HG03095 (cell line): Measurements from ENCODE around the gene SH3PXD2A.
"Not testable (repeated sequence)": the region's sequence is repeated elsewhere in the genome, so short reads cannot be mapped to it uniquely, and the experiment has no call there.

Experiments
- ATAC-seq: cut with Tn5 transposase; IDR thresholded peaks from one replicate; pipeline ENCODE4 v1.9.1; 2021; ENCODE audit warnings: moderate library complexity; ENCODE audit not compliant: unreplicated experiment

SH3PXD2A gene

DNA sequence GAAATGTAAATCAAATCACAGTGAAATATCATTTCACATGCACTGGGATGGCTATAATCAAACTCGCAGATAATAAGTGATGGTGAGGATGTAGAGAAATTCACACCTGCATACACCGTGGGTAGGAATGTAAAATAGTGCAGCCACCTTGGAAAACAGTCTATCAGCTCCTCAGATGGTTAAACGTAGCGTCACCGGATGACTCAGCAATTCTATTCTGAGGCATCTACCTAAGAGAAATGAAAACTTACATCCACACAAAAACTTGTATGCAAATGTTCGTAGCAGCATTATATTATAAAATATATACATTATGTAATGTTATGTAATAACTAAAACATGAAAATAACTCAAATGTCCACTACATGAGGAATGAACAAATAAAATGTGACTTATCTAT lies 38.9 kb downstream of the SH3PXD2A start:
- no peak for ATAC-seq

DNA sequence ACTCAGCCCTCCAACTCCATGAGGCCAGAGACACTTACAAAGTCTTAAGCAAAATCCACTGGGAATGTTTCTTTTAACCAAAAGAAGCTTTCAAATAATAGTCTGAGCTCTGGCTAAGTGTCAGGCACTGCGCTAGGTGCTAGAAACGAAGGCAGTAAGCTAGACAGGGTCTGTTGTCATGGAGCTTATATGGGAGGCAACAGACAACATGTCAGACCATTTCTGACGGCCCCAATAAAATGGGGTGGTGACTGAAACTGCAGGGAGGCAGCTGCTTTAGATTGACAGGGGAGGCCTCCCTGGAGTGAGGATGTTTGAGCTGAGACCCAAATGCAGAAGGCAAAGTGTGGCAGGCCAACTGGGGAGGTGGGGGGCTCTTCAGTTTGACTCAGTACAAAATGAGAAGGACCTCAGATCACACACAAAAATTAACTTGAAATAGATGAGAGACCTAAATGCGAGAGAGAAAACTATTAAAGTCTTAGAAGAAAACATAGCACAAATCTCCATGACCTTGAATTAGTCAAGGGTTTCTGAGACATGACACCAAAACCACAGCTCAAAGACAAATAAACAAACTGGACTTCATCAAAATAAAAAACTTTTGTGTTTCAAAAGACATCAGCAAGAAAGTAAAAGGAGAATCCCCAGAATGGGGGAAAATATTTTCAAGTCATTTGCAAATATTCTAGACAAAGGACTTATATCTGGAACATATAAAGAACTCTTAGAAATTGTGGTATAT lies 40.6 kb downstream of the SH3PXD2A start:
- ATAC-seq: no peak

DNA sequence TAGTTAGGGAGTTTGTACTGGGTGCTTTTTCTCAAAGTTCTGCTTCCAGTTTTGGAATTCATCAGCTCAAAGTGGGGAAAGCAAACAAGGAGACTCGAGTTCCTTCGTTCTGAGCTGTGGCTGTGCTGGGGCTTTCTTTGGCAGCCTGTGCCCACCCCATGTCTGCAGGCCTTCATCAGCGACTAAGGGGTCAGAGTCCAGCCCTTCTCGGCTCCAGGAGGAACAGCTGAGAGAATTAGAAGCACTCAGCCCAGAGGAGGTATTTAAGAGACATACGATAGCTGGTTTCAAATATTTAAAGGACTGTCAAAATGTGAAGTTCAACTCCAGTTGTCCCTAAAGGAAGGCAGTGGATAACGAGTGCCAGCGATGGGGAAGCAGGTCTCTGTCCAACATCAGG lies 41.3 kb downstream of the SH3PXD2A start:
- no peak for ATAC-seq

DNA sequence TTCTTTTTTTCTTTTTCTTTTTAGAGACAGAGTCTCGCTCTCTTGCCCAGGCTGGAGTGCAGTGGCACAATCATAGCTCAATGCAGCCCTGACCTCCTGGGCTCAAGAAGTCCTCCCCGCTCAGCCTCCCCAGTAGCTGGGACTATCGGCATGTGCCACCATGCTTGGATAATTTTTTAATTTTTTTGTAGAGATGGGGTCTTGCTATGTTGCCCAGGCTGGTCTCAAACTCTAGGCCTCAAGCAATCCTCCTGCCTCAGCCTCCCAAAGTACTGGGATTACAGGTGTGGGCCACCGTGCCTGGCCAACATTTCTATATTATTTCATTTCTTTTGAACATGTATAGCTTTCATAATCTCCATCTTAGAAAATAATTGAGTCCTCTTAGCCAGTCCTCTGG lies 42.1 kb downstream of the SH3PXD2A start:
- ATAC-seq: not testable (repeated sequence)

DNA sequence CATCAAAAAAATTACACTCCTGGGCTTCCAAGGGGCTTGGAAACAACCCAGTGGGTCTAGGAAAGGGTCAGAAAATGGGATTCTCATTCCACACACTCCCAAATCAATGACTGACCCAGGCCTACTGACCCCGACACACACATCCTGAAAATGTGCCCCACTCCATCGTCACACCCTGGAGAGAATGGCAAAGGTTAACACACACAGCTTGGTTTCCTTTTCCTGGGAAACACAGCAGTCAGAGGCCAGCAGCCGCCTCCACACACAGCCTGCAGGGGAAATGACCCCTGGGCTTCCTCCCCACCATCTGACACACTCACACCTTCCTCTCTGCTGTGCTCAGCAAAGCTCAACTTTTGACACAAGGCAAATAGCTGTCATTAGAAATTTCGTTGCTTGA lies 42.9 kb downstream of the SH3PXD2A start:
- ATAC-seq: no peak

DNA sequence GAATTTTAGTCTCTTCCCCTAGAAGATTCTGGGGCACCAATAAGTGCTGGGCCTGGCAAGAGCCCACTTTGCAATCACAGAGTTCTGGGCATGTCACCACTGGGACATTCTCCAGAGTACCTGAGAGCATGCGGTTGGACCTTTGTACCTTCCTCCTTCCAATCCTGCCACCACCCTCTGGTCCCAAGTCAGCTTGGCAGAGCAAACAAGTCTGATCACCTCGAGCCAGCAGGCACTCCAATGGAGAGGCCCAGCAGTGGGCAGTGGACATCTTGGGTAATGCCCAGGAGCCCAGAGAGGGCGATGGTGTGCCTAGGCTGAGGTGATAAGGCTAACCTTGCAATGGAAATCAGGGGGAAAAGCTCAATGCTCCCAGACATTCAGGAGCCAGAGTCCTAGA lies 43.4 kb downstream of the SH3PXD2A start:
- ATAC-seq: no peak

DNA sequence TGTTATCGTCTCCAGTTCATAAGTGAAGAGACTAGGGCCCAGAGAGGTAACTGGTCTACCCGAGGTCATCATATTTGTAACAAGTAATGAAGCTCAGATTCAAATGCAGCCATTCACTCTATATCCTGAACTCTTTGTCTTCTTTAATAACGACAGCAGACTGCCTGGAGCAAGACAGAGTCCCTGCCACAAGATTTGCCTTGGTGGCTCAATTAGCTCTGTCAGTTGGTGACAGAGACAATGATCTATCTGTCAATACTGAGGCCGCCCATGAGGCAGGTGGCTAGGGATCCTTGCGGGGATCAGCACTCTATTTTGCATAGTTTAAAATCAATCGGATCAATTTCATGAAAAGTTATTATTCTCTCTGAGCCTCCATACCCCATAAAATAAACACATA lies 43.9 kb downstream of the SH3PXD2A start:
- ATAC-seq: no peak

DNA sequence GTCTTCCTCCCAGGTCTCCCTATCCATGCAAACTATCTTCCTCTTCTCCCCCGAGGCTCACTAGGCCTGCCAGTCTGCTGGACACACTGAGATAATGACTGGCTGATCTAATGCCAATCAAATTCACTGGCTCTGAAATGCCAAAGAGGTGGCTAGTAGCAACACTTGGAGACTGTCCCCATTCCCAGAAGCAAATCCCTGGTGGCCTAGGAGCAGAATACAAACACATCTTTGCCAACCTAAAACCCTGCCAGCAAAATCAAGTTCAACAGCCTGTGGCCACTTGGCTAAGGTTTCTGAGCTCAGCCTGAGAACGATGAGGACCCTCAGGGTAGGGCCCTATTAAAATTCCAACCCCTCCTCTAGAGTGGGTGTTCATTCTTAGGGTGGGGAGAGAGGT lies 46.6 kb downstream of the SH3PXD2A start:
- no peak for ATAC-seq

DNA sequence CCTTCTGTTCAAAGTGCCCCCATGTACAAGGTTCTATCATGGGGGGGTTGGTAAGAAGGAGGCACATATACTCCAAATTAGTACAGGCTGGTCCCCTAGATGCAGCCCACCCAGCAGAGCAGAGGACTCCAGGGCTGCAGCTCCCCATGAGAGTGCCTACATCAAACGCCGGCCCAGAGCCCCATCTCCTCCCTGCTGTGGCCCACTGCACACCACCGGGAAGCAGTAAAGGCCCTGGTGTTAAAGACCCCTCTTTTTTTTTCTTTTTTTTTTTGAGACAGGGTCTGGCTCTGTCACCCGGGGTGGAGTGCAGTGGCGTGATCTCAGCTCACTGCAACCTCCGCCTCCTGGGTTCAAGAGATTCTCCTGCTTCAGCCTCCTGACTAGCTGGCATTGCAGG lies 47.4 kb downstream of the SH3PXD2A start:
- ATAC-seq: no peak

DNA sequence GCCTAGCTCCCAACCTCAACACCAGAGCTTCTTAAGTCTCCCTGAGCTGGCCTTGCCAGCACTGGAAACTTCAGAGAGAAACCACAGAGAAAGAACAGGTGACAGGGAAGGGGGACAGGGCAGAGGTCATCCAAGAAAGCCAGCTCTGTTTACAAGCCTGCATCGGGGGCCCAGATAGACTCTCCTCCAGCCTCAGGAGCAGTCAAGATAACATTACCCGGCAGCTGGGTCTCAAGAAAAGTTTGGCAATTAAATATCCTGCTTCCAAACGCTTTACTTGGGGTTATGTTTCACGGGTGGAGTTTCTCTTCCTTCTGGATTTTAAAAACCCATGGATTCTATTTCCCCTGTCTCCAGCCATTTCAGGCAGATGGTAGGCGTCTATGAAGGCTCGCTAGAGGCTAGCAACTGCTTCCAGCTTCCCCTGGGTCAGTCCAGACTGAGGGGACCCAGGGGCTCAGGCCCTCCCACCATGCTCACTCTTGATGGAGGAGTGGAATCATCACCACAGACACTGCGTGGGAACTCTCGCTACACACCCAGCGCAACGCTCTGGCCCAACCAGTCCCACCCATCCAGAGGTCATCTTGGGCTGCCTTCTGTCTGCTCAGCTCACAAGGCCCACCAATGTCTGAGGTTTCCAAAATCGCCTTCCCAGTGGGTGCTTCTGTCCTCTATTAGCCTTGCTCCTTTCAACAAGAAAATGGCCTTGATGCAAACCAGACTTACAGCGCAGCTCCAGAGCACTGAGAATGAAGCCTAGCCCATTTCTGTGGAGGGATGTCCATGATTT lies 48.8 kb downstream of the SH3PXD2A start:
- no peak for ATAC-seq

DNA sequence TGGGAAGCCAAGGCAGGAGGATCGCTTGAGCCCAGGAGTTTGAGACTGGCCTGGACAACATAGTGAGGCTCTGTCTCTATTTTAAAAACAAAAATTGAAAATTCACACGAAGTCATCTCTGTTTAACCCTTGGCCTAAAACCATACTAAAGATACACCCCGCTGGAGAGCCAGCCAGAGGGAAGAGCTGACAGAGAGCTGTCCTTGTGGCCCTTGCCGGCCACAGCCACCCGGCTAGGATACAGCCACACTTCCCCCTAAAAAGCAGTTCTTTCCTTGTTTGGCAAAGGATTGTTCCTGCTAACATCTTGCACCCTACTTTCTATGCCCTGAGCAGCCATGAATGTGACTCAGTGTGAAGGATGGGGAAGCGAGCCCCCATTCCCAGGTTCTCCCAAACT lies 49.6 kb downstream of the SH3PXD2A start:
- no peak for ATAC-seq

DNA sequence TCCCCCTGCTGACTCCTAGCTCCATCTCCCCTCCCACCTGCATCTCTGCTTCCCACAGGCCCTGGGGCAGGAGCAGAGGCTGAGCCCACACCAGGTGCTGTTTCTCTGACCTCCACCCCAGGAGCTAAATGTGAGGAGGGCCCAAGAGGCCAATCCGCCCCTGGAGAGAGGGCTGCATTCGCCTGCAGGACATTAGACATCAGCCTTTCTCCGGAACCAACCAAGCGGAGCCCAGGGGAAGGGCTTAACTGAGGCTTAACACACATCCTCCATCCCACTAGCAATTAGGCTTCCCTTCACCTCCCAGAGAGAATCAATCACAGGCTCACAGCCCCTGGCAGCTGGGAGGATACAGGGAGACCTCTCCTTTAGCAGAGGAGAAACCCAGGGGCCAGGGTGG lies 50.5 kb downstream of the SH3PXD2A start:
- ATAC-seq: no peak

DNA sequence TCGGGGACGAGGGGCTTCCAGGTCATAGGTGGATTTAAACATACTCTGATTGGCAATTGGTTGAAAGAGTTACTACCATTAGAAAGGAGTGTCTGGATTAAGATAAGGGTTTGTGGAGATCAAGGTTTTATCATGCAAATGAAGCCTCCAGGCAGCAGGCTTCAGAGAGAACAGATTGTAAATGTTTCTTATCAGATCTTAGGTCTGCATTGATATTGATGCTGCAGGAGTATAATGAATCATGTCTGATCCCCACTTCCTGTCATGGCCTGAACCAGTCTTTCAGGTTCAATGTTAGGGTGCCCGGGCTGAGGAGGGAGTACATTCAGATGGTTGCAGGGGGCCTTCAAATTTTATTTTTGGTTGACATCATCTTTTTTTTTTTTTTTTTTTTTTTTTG lies 51.4 kb downstream of the SH3PXD2A start:
- no peak for ATAC-seq

DNA sequence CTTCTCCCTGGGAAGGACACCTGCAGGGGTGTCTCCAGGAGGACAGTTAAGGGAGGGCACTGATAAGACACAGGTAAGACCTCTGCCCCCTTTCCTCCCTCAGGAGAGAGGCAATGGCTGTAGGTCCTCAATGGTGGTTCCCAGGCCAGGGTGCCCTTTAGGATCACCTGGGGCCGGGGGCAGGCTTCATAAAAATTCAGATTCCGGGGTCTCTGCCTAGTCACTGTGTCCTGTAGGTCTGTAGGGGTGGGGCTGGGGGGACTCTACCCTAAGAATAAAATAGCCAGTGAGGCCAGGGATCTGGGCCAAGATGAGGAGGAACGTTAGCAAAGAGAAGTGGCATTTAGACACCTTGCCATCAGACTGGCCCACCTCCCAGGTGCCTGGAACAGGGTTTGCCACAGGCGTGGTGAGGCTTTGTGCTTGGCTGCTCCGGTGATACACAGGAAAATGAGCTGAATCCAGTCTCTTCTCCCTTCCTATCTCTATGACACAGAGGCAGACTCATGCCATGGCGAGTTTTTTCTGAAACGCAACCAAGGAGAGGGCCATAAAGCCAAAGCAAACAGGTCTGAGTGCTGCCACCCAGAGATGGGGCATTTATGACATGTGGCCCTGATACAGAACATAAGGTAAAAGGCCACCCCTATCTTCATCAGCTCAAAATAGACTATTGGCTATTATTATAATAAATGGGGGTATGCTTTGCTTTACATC lies 52.6 kb downstream of the SH3PXD2A start:
- ATAC-seq: no peak

DNA sequence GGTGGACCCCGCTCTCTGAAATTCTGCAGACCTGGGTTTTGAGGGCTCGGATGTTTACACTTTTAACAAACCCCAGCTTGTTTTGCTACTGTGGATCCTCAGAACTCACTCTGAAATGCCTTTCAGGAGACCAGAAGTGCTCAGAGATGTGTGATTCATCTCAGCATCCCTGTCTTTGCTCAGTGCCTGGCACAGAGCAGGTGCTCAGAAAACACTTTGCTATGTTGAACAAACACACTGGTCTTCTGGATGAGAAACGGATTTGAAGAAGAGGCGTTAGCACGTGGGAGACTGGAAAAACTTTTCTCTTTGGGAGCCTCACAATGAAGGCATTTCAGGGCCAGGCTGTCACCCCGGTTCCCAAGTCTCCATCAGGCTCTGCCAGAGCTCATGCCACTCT lies 53.3 kb downstream of the SH3PXD2A start:
- no peak for ATAC-seq

DNA sequence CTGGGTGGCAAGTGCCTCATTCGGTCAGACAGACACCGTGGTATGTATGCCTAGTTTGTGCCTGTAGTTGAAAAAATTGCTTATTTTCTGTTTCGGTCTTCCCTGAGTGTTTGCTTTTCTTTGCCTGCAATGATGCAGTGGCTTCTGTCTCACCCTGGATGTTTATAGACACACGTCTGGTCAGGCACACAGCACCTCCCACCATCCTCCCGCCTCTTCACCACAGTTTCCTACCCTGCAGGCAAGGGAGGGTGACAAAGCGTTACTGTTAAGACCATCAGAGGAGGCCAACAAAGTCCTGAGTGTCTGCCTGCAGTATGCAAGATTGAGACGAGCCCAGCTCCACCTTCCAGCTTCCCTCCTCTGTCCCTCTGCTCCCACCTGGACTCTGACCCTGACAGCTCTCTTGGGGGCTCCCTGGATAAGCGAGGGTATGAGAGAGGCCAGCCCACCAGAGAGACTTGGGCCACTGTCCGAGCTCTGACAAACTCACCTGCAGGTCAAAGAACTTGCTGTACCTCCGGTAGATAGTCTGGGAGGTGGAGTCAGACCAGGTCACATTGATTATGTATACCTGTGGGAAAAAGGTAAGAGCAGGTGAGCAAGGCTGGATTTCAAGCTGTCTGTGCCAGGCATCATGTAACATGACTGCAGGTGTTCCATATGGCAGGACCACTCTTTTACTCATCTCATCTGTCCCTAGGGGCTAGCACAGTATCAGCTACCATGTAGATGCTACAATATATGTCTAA lies 54.4 kb downstream of the SH3PXD2A start:
- peak; percentile 94 for ATAC-seq

DNA sequence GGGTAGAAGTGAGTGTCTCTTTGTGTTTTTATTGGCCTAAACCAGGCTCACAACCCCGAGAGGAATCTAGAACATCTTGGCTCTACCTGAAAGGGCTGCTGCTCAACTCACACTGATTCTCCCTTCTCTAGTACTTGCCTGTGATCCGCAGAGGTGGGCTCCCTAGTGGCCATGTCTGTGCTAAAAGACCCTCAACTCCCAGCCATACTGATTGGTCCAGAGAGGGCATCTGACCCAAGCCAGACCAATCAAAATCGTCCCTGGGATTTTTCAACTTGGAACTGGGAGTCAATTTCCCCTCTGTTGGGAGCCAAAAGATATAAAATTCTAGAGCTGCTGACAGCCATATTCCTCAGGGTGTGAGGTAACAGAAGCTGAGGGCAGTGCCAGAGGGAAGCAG lies 55.3 kb downstream of the SH3PXD2A start:
- no peak for ATAC-seq

DNA sequence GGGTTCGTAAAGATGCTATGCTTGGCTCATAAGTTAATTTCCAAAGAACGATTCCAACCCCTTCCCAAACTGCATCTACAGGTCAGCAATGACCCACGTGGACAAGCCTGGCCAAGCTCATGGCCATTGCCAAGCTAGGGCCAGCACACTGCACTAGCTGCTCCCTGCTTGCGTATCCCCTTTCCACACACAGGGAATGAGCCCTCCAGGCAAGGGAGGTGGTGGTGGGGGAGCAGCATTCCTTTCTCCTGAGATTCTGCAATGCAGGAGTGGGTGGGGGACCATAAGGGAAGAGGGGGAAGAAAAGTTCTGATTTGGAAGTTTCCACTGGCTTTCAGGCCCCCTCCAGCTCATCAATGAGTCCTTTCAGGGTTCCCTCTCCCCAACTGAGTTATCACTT lies 56.0 kb downstream of the SH3PXD2A start:
- no peak for ATAC-seq

DNA sequence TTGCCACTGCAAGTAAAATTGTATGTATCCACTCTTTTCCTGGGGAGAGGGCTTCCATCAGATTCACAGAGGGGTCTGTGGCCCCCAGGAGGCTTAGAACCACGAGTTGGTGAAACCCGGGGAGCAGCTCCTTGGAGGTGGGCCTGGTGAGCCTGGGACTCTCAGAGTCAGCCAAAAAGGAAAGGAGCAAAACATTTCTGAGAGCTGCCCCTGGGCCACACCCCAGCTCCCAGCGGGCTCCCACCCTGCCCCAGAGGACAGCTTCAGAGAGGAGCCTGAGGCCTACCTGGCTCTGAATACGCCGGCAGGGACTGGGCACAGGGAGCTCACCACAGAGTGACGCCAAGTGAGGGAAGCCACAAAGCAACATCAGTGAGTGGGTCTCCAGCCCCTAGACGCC lies 56.9 kb downstream of the SH3PXD2A start:
- ATAC-seq: no peak

DNA sequence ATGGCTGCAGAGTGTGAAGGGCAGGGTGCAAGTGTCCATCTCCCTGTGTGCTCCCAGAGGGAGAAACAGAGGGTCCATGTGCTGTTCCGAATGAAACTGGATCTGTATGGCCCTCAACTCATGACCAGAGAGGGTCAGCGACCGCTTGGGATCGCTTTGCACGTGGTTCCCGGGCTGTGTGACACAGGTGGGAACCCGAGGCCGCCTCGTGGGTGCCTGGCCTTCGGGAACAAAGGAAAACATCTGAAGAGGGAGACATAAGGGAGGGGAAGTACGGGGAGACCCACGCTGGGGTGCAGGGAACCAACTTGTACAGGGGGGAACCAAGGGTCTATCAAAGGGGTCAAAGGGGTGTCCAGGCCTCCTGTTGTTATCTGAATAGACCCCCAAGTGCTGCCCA lies 57.5 kb downstream of the SH3PXD2A start:
- ATAC-seq: no peak

DNA sequence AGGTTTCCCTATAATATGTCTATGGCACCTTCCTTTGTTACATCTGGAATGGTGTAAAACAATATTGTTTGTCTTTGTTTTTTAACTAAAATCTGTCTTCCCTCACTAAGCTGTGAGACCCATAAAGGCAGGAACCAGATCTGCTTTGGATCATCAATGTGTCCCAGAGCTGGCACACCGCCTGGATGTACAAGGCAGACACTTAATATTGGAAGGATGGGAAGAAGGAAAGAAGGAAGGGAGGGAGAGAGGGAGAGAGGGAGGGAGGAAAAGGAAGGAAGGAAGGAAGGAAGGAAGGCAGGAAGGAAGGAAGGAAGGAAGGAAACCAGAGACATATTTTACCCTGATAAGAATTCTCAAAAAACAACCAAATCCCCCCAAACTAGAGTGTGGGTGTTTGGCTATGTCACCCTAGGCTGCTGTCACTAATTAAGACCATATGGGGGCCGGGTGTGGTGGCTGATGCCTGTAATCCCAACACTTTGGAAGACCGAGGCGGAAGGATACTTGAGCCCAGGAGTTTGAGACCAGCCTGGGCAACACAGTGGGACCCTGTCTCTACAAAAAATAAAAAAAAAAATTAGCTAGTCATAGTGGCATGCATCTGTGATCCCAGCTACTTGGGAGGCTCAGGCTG lies 59.6 kb downstream of the SH3PXD2A start:
- no peak for ATAC-seq
